ENCODE results near the gene MGRN1.
A peak's percentile ranks its signal among the peaks of the same experiment; 100 is the strongest.

The MGRN1 gene

DNA sequence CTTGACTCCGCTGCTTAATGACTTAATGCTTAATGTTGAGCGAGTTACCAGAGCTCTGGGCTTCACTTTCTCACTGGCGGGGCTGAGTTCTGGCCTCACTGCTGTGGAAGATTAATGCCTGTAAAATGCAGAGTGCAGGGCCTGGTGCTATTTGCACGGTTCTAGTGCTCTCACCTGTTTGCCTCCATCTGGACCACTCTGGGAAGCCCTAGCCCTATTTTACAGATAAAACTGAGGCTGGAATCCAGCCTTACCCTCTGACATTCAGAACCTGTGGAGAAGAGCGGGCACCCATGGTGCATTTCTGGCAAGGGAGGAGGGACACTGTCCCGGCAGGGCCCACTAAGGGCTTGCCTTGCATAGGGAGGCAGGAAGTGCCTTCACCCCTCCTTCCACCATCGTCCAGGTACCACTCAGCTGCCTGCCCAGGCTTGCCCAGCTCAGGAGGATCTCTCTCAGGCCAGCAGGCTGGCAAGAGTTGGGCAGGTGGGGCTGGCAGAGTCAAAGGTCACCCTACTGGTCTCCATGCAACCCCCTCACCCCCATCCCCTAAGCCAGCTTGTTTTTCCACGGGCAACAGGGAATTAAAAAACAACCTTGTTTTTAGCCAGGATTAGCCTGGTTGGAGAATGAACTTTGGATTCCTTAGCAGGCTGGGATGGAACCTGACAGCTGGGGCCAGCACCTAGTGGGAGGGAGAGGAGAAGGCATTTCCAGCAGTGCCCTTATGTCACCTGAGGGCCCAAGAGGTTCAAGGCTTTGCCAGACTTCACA is 5.8 kb upstream of the MGRN1 start:
- no peak for DNase-seq

DNA sequence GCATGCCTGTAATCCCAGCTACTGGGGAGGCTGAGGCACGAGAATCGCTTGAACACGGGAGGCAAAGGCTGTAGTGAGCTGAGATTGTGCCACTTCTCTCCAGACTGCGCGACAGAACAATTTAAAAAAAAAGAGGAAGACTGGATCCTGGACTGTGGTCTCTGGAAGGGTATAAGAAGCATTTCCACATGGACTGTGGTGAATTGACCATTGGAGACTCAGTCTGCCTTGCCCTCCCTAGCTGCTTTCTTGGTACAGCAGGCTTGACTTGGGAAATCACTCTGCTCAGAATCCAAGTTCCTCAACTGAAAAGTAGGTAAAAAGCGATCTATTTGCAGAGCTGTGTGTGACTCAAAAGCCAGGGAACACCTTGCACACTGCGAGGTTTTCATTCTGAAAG is 1.0 kb upstream of the MGRN1 start:
- no peak for DNase-seq

DNA sequence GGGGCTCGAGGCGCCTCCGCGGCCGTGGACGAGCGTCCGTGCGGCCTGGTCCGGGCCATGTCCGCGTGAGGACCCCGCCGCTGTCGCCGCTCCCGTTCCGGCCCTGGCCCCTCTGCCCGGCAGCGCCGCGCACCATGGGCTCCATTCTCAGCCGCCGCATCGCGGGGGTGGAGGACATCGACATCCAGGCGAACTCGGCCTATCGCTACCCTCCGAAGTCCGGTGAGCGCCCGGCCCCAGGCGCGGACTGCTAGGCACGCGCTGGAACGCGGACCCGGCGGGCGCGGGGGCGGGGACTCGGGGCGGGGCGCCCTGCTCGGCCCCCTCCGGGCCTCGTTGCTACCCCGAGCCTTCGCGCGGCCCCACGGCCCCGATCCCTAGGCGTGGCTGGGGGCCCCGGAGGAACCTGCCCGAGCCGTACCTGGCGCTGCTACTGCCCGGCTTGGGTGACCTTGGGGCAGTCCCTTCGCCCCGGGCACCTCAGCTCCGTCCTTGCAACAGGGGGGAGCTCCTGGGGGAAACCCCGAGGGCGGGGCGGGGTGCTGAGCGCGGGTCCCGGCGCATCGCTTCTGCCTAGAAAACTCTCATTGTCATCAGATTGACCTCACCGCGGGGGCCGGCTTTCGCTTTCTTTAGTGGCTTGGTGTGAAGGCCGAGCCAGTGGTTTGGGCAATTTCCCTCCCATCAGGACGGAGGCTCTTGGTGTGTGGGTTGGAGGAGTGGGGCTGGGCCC is 367 bp downstream of the MGRN1 start:
- peak in 36 of 56 donors; percentile 8 to 70 (median 41) for DNase-seq

DNA sequence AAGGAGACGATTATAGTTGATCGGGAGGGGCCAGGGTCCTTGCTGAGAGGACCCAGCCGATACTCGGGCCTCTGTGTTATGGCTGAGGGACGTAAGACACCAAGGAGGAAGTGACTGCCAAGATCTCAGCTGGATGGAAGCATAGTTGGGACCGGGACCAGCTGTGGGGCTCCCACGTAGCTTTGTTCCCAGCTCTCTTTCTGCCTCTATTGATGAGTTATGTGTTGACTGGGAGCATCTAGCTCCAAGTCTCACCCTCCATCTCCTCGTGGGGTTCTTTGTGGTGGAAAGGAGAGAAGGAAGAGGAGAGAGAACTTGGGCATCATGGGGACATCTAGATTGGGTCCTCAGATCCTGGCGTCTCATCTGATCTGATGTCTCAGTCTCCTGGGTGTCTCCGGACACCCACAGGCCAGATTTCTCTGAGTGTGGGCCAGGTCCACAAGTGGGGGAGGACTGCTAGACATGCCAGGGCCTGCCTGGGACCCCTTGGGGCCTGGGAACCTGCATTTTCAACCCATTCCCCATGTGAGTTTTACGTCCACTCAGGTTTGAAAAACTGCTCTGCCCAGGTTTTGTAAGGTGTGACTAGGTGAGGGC is 1.0 kb downstream of the MGRN1 start:
- DNase-seq: peak in 1 of 56 donors; percentile 45

DNA sequence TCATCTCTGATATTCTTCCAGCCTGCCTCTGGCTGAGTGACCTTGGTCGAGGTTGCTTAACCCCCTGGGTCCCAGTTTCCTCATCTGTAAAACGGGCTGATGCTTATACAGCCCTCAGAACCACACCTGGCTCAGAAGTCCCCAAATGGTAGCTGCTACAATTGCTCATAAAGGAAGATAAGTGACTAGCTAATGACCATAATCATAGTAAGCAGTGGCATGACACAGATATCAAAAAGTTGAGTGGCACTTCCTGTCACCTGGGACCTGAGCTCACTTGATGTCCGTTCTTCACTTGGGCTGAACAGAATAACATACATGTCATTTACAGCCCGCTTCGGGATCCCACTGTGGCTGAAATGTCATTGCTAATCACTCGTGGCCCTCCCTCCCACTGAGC is 1.8 kb downstream of the MGRN1 start:
- DNase-seq: no peak

DNA sequence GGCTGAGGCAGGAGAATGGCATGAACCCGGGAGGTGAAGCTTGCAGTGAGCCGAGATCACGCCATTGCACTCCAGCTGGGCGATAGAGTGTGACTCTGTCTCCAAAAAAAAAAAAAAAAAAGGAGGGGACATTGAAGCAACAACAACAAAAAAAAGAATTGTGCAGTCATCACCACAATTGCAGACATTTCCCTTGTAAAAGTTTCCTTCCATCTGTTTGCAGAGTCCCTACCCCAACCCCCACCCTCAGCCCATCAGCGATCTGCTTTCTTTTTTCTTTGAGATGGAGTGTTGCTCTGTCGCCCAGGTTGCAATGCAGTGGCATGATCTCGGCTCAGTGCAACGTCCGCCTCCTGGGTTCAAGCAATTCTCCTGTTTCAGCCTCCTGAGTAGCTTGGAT is 3.7 kb downstream of the MGRN1 start:
- no peak for DNase-seq

DNA sequence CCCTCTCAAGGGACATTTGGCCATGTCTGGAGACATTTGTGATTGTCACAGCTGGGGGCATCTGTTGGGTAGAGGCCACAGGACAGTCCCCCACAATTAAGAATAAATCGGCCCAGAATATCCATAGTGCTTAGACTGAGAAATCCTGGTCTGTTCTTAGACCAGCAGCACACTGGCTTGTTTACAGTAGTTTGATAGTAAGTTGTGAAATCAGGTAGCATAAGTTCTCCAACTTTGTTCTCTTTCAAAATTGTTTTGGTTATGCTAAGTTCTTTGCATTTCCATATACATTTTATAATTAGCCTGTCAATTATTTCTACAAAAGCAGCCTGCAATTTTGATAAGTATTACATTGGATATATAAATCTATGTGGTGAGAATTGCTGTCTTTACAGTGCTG is 6.8 kb downstream of the MGRN1 start:
- DNase-seq: no peak

DNA sequence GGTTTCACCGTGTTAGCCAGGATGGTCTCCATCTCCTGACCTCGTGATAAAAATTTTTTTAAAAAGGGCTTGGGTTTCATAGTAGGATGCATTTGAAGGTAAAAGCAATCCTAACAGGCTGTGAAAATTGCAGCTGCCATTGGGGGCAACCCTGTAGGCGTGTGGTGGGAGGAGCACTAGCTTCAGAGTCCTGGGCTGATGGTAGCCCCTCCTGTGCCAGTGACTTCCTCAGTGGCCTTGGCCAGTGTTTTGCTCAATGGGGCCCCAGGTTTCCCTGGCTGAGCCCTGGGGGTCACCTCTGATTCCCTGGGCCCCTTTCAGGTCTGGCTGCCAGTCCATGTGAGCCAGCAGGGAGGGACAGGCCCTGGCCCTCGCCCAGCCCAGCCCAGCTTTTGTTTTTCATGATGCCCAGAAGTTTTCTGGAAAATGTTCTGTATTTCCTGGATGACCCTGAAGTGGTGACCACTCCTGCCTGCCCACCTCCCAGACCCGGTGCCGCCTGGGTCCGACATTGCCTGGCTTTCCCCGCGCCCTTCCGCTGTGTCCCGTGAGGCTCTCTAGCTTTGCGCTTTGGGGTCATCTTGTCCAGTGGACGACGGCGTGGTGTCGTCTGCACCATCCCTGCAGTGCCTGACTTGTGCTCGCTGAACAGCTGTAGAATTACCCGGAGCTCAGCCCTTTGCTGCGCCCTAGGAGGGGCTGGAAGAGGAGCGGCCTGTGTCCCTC is 9.4 kb downstream of the MGRN1 start:
- no peak for DNase-seq

DNA sequence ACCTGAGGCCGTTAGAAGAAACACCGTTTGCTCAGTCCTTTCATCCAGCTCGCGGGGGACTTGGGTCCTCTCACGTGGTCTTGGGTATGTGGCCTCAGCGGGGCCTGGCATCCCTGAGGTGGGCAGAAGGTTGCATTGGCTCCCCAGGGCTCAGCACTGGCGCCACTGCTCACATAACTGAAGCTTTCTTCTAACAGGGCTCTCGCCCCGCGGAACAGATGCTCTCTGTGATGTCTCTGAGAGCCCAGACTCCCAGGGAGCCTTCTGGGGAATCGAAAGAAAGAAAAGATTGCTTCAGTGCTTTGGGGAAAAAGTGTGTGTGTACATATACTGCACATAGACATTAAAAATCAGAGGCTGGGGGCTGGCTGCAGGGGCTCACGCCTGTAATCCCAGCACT is 10.1 kb downstream of the MGRN1 start:
- peak in 2 of 56 donors; percentile 8 to 24 for DNase-seq

DNA sequence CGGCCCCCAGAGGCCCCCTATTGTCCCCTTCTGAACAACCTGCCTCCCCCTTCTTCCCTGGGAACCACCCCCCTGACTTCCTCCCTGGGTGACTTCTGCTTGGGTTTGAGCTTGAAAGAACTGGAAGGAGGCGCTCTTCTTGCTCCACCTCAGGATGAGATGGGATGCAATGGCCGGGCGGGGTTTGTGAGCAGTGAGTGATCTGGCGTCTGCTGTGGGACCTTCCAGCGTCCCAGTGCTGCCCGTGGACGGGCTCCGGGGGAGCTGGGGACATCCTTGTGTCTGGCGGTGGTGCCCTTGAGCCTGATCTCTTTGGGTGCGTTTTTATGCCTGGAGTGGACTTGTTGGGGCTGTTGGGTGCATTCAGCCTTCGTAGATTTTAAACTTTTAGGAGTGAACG is 11.6 kb downstream of the MGRN1 start:
- DNase-seq: no peak

DNA sequence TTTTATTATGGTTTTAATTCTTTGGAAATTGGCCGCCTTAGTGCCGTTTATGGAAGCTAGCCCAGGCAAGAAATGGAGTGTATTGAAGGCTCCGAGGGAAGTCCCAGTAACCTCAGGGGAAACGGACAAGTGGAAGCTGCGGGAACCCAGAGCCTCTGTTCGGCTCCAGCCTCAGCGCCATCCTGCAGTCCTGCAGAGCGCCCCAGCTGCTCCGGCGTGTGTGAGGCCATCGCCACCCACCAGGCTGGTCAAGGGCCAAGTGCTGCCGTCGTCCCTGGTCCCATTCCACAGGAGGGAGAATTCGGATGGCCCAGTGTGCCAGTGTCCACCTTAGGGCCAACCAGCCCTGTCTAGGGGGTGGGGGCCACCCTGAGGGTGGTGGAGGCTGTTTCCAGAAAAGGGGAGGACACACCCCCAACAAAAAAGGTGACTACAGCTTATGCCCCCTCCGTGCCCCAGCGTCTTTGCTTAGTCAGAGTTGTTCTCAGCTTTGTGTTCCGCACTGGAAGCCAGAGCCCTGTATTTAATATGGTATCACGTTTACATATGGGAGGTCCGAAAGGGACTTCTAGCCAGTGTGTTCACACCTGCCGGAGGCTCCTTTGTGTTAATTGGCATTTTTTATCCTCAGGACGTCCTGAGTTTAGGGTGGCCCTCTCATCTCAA is 13.0 kb downstream of the MGRN1 start:
- DNase-seq: peak in 13 of 56 donors; percentile 8 to 48 (median 28)

DNA sequence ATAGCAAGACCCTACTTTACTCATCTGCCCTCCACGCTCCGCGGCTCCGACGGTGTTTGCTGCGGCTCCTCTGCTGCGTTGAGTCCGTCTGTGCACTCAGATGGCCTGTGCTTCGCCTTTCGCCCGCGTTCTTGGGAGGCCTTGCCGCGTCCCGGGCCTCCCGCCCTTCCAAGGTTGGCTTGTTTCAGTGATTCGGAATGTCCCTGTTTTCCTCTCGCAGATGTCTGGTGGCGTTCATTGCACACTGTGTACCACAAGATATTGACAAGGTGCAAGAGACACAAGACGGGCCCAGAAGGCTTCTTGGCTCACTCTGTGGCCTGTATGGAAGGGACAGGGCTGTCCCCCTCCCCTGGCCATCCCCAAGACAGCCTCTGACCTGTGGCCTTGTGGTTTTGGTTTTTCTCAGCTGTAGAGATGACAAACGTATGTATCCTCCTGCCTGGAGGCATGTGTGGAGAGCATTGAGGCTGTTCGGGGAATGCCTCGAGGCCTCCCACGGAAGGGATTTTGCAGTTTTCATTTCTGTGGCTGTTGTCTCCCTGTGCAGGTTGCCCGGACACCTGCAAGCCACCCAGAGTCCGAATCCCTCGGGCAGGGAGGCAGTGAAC is 15.4 kb downstream of the MGRN1 start:
- DNase-seq: no peak

DNA sequence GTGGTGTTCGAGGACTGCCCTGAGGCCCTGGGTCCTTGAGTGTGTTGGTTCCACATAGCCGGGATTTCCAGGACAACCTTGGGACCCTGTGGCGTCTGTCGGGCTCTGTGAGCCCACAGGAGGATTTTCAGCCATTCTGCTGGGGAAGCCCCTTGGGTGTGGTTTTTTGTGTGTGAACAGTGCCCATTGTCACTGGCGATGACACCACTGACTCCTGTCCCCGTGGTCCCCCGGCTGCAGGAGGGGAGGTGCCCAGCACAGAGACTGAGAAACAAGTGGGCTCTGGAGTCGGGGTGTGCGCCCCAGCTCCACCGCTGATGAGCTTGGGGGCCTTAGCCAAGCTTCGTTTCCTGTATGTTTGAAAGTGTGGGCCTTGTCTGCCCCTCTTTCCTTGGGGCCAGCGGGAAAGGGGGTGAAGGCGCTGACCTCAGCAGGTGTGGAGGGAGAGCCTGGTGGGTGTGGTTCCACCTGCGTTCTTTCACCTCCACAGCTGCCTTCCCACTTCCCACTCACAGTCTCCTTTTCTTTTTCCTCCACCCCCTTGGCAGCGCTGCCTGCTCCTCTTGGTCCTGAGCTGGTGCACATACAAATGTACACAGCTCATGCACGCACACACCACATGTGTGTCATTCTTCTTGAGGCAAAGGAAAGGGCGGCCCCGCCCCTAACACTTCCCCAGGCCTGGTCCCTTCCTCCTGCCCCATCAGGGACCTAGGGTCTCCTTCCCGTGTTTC is 16.1 kb downstream of the MGRN1 start:
- DNase-seq: peak in 2 of 56 donors; percentile 3 to 21

DNA sequence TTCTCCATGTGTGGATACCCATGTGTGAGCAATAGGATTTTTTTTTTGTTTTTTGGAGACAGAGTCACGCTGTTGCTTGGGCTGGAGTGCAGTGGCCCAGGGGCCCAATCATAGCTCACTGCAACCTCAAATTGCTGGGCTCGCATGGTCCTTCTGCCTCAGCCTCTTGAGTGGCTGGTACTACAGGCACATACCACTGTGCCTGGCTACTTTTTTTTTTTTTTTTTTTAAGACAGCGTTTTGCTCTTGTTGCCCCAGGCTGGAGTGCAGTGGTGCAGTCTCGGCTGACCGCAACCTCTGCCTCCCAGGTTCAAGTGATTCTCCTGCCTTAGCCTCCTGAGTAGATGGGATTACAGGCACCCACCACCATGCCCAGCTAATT is 16.7 kb downstream of the MGRN1 start:
- no peak for DNase-seq

DNA sequence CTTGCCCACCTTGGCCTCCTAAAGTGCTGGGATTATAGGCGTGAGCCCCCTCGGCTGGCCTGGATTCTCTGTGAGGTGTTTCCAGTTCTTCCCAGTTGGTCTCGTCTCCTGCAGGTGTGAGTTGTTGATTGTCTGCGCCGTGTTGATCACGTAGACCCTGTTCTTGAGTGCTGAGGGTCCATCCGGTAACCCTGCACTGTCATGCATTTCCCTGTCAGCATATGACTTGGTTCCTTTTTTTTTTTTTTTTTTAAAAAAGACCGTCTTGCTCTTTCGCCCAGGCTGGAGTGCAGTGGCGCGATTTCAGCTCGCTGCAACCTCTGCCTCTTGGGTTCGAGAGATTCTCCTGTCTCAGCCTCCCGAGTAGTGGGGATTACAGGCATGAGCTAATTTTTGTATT is 17.3 kb downstream of the MGRN1 start:
- DNase-seq: no peak

DNA sequence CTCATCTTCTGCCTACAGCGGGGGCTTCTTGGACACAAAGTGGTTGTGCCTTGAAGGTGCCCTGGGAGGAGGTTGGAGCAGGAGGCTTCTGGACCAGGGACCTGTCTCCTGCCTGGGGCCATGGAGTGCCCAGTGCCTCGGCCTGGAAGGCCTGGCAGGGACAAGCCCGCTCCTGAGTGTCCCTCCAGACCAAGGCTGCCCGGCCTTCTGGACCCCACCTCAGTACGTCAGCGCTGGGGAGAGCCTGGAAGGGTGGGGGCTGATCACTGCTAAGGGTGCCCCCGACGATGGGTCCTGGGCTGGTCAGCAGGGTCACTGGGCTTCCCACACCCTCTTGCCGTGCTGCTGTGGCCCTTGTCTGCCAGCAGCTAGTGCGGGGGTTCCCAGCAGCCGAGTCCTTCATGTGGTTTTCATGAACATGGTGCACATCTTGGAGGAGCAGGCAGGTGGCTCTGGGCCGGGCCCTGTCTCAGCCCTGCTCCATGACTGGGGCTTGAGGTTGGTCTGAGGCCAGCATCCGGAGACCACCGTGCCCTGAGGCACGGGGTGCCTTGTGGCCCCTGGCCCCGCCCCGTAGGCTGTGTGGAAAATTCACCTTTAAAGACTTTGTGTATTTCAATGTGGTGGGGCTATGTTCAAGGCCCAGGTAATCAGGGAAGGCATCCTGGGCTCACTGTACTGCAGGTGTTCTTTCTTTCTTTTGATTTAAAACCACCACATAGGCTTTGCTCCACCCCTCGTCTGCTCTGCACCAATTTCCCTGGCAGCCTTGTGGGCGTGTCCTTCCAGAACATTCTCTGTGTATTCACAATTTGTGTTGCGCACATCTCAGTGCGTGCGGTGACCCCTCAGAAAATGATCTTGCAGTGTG is 22.4 kb downstream of the MGRN1 start:
- no peak for DNase-seq

DNA sequence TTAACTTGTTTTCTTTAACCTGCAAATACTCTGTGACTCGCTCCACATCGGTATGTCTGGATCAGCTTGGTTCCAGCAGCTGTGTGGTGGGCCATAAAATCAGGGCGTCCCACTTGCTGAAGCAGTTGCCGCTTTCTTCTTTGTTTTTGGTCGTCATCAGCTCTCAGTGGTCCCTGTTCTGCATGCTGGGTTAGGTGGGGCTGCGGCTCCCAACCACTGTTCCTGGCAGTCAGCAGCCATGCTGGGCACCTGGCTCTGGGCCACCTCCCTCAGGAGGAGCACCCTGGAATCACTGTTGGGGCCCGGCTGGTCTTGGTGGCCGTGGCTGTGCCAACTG is 23.0 kb downstream of the MGRN1 start:
- DNase-seq: no peak

DNA sequence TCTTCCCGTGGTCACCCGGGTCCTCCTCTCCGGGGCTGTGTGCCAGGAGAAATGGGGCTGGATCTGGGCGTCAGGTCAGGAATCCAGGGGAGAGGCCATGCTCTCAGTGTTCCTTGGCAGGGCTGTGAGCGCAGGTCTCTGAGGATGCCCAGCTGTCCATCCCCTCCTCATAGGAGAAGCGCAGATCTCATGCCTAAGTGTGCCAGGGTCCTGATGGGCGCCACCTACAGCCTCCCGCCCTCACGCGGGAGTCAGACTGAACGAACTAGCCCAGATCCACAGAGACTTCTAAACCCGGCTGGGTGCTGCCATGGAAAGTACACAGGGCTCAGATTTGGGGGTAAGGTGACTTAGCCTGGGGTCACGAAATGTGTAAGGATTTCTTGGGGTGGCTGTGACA is 24.3 kb downstream of the MGRN1 start:
- no peak for DNase-seq

DNA sequence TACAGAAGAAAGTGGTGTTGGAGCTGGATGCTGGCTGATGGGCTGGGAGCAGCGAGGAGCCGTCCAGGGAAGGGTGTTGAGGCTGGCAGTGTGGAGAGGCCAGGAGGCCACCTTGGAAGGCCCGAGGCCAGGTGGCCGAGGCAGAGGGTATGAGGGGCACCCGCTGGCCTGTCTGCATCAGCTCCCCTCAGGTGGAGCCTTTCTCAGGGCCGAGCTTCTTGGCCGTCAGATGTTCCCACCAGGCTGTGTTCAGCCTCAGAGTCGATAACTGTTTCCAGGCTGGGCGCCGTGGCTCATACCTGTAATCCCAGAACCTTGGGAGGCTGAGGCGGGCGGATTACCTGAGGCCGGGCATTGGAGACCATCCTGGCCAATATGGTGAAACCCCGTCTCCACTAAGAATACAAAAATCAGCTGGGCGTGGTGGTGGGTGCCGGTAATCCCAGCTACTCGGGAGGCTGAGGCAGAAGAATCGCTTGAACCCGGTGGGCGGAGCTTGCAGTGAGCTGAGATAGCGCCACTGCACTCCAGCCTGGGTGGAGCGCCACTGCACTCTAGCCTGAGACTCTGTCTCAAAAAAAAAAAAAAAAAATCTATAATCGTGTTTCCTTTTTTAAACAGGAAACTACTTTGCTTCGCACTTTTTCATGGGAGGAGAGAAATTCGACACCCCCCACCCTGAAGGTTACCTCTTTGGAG is 25.3 kb downstream of the MGRN1 start:
- no peak for DNase-seq

All from nucleus accumbens (tissue), 56 donors.